ENCODE measurements around the gene CENPF. TPM values are rescaled to one million over a fixed set of nuclear protein-coding genes. Genes with fewer than 3 reads are reported as not detected.

CENPF gene
- total and polyA plus RNA-seq, 2 of the 13 experiments (the other 11 are each of a cell fraction or from before 2014, with no cell fraction given), result 14.7 to 84.9 TPM

GRCh38 chr1:214617246-214617645, 14.3 kb downstream of the CENPF start:
- ChIA-PET CTCF (ENCODE audit: low intra/inter-chr PET ratio, low total read pairs) (no interaction called here), POLR2A (no interaction called here)
- no peak overlapping the region for H3K27ac ChIP-seq (ENCODE audit: extremely low read length, insufficient read depth, low read length)
- FAIRE-seq (no peak), DNase-seq (ENCODE audit: low spot score) (no peak), ATAC-seq (no peak)
- WGBS (ENCODE audit: low lambda C conversion rate), result 98% methylated on average over 4 of the region's 4 CpGs
- no peak overlapping the region for H2AFZ ChIP-seq (ENCODE audit: low read length)
- no peaks in the 10 kb centered on the region for H3K27me3 ChIP-seq (ENCODE audit: control insufficient read depth in 1 of 2, insufficient read depth in 2 of 2, low read length in 2 of 2)
- H3K4me1 ChIP-seq (ENCODE audit: insufficient read depth, low read length), result no peaks in the 10 kb centered on the region
- BruUV-seq (replicated peaks), result no TSS peak
- H3K9me3 ChIP-seq (ENCODE audit: low read length), result no peaks in the 10 kb centered on the region
- in situ Hi-C loops (cut with HindIII; ENCODE audit: extremely low pct_ligation_motif_present, low pct_unique_long_range_greater_than_20kb) (no loop called here), intact Hi-C loops (cut with micrococcal nuclease; ENCODE audit: unreplicated experiment) (no loop called here)
- H4K20me1 ChIP-seq (ENCODE audit: insufficient read depth, low read length), result no peaks in the 10 kb centered on the region
- H3K4me2 ChIP-seq (ENCODE audit: low read depth, low read length), result no peak overlapping the region
- H3K36me3 ChIP-seq (replicated peaks in 1 of 2; ENCODE audit: control insufficient read depth in 1 of 2, insufficient read depth in 2 of 2, low read length in 2 of 2), result peaks cover 18 to 72% of the 10 kb centered on the region in 2 experiments
- H3K79me2 ChIP-seq (ENCODE audit: insufficient read depth, low read length), result peaks cover 22% of the 10 kb centered on the region
- H3K4me3 ChIP-seq (replicated peaks in 1 of 3; ENCODE audit: insufficient read depth in 1 of 3, low read depth in 2 of 3, low read length in 3 of 3), result no peak overlapping the region
- no peak overlapping the region for H3K9ac ChIP-seq (ENCODE audit: insufficient read depth, low read depth, low read length)
- TF ChIP-seq CC2D1A (CRISPR knock-in tag; IDR thresholded peaks at IDR 0.05), result no peak
- no peak for TF ChIP-seq ATM (IDR thresholded peaks at IDR 0.05; ENCODE audit: borderline replicate concordance)
- no peak for TF ChIP-seq MLXIP (CRISPR knock-in tag; IDR thresholded peaks at IDR 0.05; ENCODE audit: borderline replicate concordance)
- no peak for TF ChIP-seq MAX (IDR thresholded peaks at IDR 0.05)
- TF ChIP-seq TP53 (CRISPR knock-in tag; conservative IDR thresholded peaks at IDR 0.05), result no peak
- no peak for TF ChIP-seq KMT2B (CRISPR knock-in tag; IDR thresholded peaks at IDR 0.05)
- TF ChIP-seq ARID5B (CRISPR knock-in tag; IDR thresholded peaks at IDR 0.05), result no peak
- no peak for TF ChIP-seq SMARCC2 (IDR thresholded peaks at IDR 0.05)
- no peak for TF ChIP-seq SRSF1 (optimal IDR thresholded peaks at IDR 0.05; ENCODE audit: low read depth, low read length)
- no peak for TF ChIP-seq TMF1 (CRISPR knock-in tag; IDR thresholded peaks at IDR 0.05; ENCODE audit: low read depth)
- TF ChIP-seq ZBTB2 (CRISPR knock-in tag; IDR thresholded peaks at IDR 0.05; ENCODE audit: low read depth), result no peak
- TF ChIP-seq PTBP1 (IDR thresholded peaks at IDR 0.05; ENCODE audit: low read depth, low read length, poor library complexity, severe bottlenecking), result no peak
- no peak for TF ChIP-seq ZNF607 (CRISPR knock-in tag; IDR thresholded peaks at IDR 0.05; ENCODE audit: borderline replicate concordance)
- TF ChIP-seq SAP130 (CRISPR knock-in tag; IDR thresholded peaks at IDR 0.05; ENCODE audit: low read depth), result no peak
- no peak for TF ChIP-seq GABPA (IDR thresholded peaks at IDR 0.05; ENCODE audit: low read depth, low read length)
- no peak for TF ChIP-seq GABPA (CRISPR knock-in tag; IDR thresholded peaks at IDR 0.05; ENCODE audit: low read depth)
- TF ChIP-seq NPAS2 (CRISPR knock-in tag; IDR thresholded peaks at IDR 0.05; ENCODE audit: borderline replicate concordance), result no peak
- TF ChIP-seq ZMAT3 (CRISPR knock-in tag; conservative IDR thresholded peaks at IDR 0.05), result no peak
- no peak for TF ChIP-seq ZSCAN31 (CRISPR knock-in tag; IDR thresholded peaks at IDR 0.05; ENCODE audit: low read depth)
- no peak for TF ChIP-seq FOXM1 (CRISPR knock-in tag; IDR thresholded peaks at IDR 0.05)
